Activated naive CD4-positive, alpha-beta T cell treated with anti-CD3 and anti-CD28 coated beads, Interleukin-2, amount 10 ng/mL, durations not matched to agents 5 hours and 36 hours (primary cell): Measurements from ENCODE around the gene KHDRBS1. TPM values are rescaled to one million over a fixed set of nuclear protein-coding genes. Genes with fewer than 3 reads are reported as not detected.

Source experiments
- microRNA-seq: library from miRNA; unstranded; fragments of <30 nt; microRNA quantifications from one replicate; pipeline ENCODE4 v1.2.0, GENCODE V29; 2022; ENCODE audit warnings: borderline microRNAs expressed, borderline replicate concordance
- total RNA-seq, 2 experiments: library from RNA; stranded (reverse); gene quantifications; one replicate each; pipeline ENCODE4 v1.2.3, GENCODE V29; 2021

Gene KHDRBS1
- total RNA-seq: 100 to 1,000 TPM; 156 to 157 TPM

GRCh38 chr1:32013386-32014198 lies at the start of gene KHDRBS1:
KHDRBS1 (plus strand) TSS chr1:32013868; CDS start chr1:32013996, 128 bp downstream.

GRCh38 chr1:32072622-32073298 lies 59.1 kb downstream of the KHDRBS1 start, which contains the start of gene TMEM39B:
TMEM39B (plus strand) TSS chr1:32072939; CDS start chr1:32073048, 109 bp downstream.

Small RNA genes lying within 50 kb of the gene (microRNA-seq; reads per million reads assigned to microRNA genes)
- not detected for gene MIR5585

Other genes with a start within 250 kb of the KHDRBS1 start
- gene ADGRB2, start 249.5 kb upstream of the KHDRBS1 start, total RNA-seq: under 1 TPM; 0.20 to 0.39 TPM
- not detected for gene SPOCD1, start 197.8 kb upstream of the KHDRBS1 start, total RNA-seq
- 100 to 1,000 TPM; 278 to 292 TPM for gene PTP4A2, start 75.5 kb upstream of the KHDRBS1 start, total RNA-seq
- 10 to 100 TPM; 27.8 to 29.3 TPM for gene TMEM39B, start 59.1 kb downstream of the KHDRBS1 start, total RNA-seq
- gene KPNA6, start 94.2 kb downstream of the KHDRBS1 start, total RNA-seq: 10 to 100 TPM; 52.9 to 54.7 TPM
- gene TXLNA, start 165.8 kb downstream of the KHDRBS1 start, total RNA-seq: 10 to 100 TPM; 55.6 to 56.4 TPM
- 10 to 100 TPM; 34.7 to 37.7 TPM for gene CCDC28B, start 186.7 kb downstream of the KHDRBS1 start, total RNA-seq
- 1 to 10 TPM; 3.6 to 4.3 TPM for gene IQCC, start 191.8 kb downstream of the KHDRBS1 start, total RNA-seq
- under 1 TPM; 0.10 to 0.14 TPM for gene DCDC2B, start 195.2 kb downstream of the KHDRBS1 start, total RNA-seq
- gene TMEM234, start 208.5 kb downstream of the KHDRBS1 start, total RNA-seq: 10 to 100 TPM; 16.8 to 17.9 TPM
- gene EIF3I, start 208.5 kb downstream of the KHDRBS1 start, total RNA-seq: 100 to 1,000 TPM; 156 to 169 TPM
- under 1 TPM; 0.58 to 0.67 TPM for gene FAM167B, start 233.4 kb downstream of the KHDRBS1 start, total RNA-seq
- 100 to 1,000 TPM; 441 to 449 TPM for gene LCK, start 237.4 kb downstream of the KHDRBS1 start, total RNA-seq